ENCODE data around the gene PRDM11. TPM values are rescaled to one million over a fixed set of nuclear protein-coding genes. Genes with fewer than 3 reads are reported as not detected.

PRDM11 gene
- total RNA-seq, 2 experiments from 2014 or later = 0.61 to 0.94 TPM

DNA sequence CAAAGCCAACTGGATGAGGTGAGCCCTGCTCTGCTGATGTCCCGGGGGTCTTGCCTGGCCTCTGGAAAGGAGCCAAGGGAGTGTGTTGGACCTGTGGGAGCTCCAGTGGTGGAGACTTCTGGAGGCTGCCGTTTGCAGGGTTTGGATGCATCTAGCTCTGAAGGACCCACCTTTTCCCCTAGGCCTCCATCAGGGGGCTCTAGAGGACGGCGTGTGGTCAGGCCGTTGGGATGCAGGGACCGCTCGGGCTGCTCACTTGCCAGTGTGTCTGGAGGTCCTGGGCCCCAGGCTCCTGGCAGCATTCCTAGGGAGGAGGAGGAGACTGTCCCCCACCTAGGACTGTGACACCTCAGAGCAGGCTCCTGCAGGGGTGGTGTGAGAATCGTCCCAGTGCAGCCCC lies 58.3 kb downstream of the PRDM11 start:
- H3K36me3 Mint-ChIP-seq (ENCODE audit: low read depth) = peaks cover 7% of the 10 kb centered on the region
- no peaks in the 10 kb centered on the region for H3K9me3 Mint-ChIP-seq (ENCODE audit: low read depth)
- DNase-seq (no peak), ATAC-seq (no peak)
- CTCF ChIA-PET = no interaction called here
- intact Hi-C loops (cut with DNase I, micrococcal nuclease) = no loop called here
- no peak overlapping the region for H3K4me3 Mint-ChIP-seq
- no peaks in the 10 kb centered on the region for H3K27me3 Mint-ChIP-seq
- H3K27ac Mint-ChIP-seq = no peak overlapping the region
- peaks cover 2% of the 10 kb centered on the region for H3K4me1 Mint-ChIP-seq
- POLR2A ChIA-PET = no interaction called here

DNA sequence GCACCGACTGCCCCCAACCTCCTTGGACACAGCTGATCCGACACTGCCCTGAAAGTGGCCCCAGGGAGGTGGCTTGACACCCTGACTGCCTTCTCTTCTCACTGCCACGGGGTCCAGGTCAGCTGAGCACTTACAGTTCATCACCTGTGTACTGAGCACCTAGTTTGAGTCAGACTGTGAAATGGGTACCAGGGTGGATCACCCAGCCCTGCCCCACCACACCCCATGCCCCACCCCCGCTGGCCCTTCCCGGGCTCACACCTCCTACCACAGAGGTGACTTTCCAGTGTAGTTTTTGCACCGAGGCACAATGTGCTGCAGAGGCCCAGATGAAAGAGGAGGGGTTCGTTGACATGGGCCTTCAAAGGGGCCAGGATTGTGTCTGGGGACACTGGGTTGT lies 59.5 kb downstream of the PRDM11 start:
- Mint-ChIP-seq H3K27ac (no peak overlapping the region), H3K36me3 (ENCODE audit: low read depth) (peaks cover 7% of the 10 kb centered on the region), H3K4me3 (no peak overlapping the region), H3K27me3 (no peaks in the 10 kb centered on the region), H3K4me1 (peaks cover 2% of the 10 kb centered on the region), H3K9me3 (ENCODE audit: low read depth) (no peaks in the 10 kb centered on the region)
- intact Hi-C loops (cut with DNase I, micrococcal nuclease) = no loop called here
- DNase-seq (no peak), ATAC-seq (no peak)
- ChIA-PET POLR2A (no interaction called here), CTCF (no interaction called here)

DNA sequence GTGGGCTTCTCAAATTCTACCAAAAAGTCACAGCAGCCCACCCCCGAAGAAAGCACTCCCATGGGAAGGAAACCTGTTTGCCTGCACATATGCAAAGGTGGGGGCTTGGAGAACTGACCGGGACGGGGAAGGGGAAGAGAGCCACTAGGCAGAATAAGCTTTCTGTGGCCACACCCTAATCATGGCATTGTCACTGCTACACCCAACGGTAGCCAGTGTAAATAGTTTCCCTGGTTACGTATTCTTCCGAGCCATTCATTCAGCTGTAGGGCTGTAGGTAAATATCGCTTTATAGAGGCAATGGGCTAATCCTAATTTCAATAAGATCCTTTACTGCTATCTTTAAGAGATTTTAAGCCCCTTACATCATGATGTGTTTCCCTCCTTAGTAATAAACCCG lies 61.7 kb downstream of the PRDM11 start:
- ATAC-seq (no peak), DNase-seq (no peak)
- ChIA-PET CTCF (no interaction called here), POLR2A (no interaction called here)
- Mint-ChIP-seq H3K9me3 (ENCODE audit: low read depth) (no peaks in the 10 kb centered on the region), H3K36me3 (ENCODE audit: low read depth) (peaks cover 5% of the 10 kb centered on the region), H3K27me3 (no peaks in the 10 kb centered on the region), H3K4me3 (no peak overlapping the region), H3K27ac (no peak overlapping the region), H3K4me1 (peaks cover 2% of the 10 kb centered on the region)
- intact Hi-C loops (cut with DNase I, micrococcal nuclease) = no loop called here

DNA sequence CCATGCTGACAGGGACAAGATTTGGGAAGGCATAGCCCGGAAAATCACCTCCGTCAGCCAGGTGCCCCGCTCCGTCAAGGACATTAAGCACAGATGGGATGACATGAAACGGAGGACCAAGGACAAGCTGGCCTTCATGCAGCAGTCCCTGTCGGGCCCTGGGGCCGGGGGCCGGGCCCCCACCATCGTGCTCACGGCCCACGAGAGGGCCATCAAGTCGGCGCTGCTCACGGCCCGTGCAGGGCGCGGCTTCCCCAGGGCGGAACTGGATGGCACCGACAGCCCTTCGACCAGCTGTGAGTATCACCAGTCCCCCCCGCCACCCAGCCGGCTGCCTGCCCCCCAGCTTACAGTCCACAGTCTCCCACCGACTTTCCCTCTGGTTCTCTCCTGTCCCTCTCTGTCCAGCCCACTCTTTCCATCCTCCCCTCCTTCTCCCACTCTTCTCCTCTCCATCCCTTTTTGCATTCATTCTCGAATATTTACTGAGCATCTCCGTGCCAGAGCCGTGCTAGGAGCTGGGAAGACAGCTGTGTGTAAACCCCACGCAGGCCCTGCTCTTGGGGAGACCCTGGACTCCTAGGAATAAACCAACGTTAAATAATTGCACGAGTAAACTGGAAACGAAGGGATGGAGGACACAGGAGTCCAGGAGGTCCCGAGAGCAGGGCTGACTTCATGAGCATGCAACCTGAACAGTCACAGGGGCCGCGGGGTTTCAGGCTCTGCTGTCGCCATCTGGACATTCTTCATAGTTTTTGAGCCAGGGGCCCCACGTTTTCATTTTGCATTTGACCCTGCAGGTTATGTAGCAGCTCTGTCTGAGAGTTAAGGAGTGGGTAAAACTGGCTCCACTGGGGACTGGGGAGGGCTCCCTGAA lies 62.8 kb downstream of the PRDM11 start:
- Mint-ChIP-seq H3K4me3 (no peak overlapping the region), H3K4me1 (peaks cover 2% of the 10 kb centered on the region), H3K9me3 (ENCODE audit: low read depth) (no peaks in the 10 kb centered on the region), H3K27ac (no peak overlapping the region), H3K36me3 (ENCODE audit: low read depth) (peaks cover 3% of the 10 kb centered on the region), H3K27me3 (no peaks in the 10 kb centered on the region)
- ChIA-PET CTCF (interaction anchor here (0.7 kb wide), 1 partner anchor 111 kb away, joined by 3 read pairs; no protein-coding TSS in a partner anchor), POLR2A (no interaction called here)
- no peak for DNase-seq
- no peak for ATAC-seq
- intact Hi-C loops (cut with DNase I, micrococcal nuclease) = no loop called here

DNA sequence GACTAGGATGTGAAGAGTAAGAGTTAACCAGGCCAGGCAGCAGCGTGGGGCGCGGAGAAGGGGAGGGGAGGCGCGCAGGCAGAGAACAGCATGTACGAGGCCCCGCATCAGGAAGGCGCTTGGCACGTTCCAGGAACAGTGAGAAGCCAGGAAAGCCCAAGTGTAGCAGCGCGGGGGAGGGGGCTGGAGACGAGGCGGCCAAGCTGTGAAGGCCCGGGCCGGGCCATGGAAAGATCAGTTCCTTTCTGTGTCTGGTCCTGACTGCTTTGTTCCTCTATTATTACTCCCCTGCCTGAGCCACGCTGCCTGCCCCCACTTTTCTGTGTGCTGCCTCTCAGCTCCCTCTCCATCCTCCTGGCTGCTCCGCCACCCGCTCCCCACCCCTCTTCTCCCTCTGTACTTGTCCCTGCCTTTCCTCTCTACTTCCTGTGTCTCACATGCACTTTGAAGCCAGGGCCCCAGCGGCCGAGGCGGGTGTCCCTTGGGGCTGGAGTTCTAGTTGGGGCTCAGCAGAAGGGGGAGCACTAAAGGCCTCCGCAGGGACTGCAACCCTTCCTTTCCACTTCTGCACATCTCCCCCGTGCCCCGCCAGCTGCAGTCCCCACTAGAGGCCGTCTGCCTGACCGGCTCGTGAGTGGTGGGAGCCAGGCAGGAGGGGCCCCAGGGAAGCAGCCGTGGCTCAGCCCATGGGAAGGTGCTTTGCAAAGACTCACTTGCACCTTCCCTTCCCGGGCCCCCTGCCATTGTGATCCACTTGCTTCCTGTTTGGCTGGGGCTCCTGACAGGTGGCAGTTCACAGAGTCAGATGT lies 63.7 kb downstream of the PRDM11 start:
- ChIA-PET CTCF (interaction anchor here (0.6 to 0.7 kb wide), 2 partner anchors 112 to 139 kb away, joined by 3 to 5 read pairs; no protein-coding TSS in a partner anchor), POLR2A (no interaction called here)
- intact Hi-C loops (cut with DNase I, micrococcal nuclease) = no loop called here
- peaks cover 3% of the 10 kb centered on the region for H3K36me3 Mint-ChIP-seq (ENCODE audit: low read depth)
- no peak overlapping the region for H3K4me3 Mint-ChIP-seq
- H3K4me1 Mint-ChIP-seq = peaks cover 2% of the 10 kb centered on the region
- no peak for ATAC-seq
- no peak for DNase-seq
- H3K9me3 Mint-ChIP-seq (ENCODE audit: low read depth) = no peaks in the 10 kb centered on the region
- H3K27me3 Mint-ChIP-seq = no peaks in the 10 kb centered on the region
- H3K27ac Mint-ChIP-seq = no peak overlapping the region

DNA sequence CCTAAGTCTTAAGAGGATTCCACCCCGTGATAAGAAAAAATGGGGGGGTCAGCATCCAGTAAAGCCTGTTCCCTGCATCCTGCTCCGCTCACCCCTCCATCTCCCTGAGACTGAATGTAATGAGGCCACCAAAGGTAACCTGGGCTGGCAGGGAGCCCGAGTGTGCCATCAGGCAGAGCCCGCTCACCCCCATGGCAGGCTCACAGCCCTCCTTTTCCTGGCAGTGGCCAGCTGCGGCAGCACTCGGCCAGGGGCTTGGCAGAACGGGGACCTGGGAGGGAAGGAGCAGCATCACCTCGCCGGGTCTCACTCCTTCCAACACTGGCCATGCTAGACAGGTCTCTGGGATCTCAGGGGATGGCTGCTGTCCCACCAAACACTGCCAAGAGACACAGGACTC lies 64.4 kb downstream of the PRDM11 start:
- ChIA-PET POLR2A (no interaction called here), CTCF (interaction anchor here (0.6 kb wide), 1 partner anchor 138 kb away, joined by 5 read pairs; no protein-coding TSS in a partner anchor)
- intact Hi-C loops (cut with DNase I, micrococcal nuclease) = no loop called here
- Mint-ChIP-seq H3K4me3 (no peak overlapping the region), H3K27ac (no peak overlapping the region), H3K27me3 (no peaks in the 10 kb centered on the region), H3K4me1 (peaks cover 2% of the 10 kb centered on the region), H3K9me3 (ENCODE audit: low read depth) (no peaks in the 10 kb centered on the region), H3K36me3 (ENCODE audit: low read depth) (peaks cover 3% of the 10 kb centered on the region)
- DNase-seq = no peak
- no peak for ATAC-seq

DNA sequence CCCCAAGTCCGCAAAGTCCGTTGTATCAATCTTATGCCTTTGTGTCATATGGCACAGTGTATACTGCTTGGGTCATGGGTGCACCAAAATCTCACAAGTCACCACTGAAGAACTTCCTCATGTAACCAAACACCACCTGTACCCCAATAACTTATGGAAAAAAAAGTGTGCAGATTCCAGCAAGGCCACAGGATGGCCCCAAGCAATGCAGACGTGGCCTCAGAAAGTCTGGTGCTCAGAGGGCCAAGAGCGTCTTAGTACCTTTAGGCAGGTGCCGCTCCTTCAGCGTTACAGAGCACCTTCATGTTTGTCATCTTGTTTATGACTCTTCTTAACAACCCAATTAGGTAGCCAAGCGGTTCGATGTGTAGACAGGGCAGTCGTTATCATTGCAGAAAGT lies 65.3 kb downstream of the PRDM11 start:
- ChIA-PET CTCF (no interaction called here), POLR2A (no interaction called here)
- Mint-ChIP-seq H3K4me1 (peaks cover 2% of the 10 kb centered on the region), H3K27ac (no peak overlapping the region), H3K27me3 (no peaks in the 10 kb centered on the region), H3K9me3 (ENCODE audit: low read depth) (no peaks in the 10 kb centered on the region), H3K36me3 (ENCODE audit: low read depth) (peaks cover 3% of the 10 kb centered on the region), H3K4me3 (no peak overlapping the region)
- no peak for DNase-seq
- ATAC-seq = no peak
- intact Hi-C loops (cut with DNase I, micrococcal nuclease) = no loop called here

DNA sequence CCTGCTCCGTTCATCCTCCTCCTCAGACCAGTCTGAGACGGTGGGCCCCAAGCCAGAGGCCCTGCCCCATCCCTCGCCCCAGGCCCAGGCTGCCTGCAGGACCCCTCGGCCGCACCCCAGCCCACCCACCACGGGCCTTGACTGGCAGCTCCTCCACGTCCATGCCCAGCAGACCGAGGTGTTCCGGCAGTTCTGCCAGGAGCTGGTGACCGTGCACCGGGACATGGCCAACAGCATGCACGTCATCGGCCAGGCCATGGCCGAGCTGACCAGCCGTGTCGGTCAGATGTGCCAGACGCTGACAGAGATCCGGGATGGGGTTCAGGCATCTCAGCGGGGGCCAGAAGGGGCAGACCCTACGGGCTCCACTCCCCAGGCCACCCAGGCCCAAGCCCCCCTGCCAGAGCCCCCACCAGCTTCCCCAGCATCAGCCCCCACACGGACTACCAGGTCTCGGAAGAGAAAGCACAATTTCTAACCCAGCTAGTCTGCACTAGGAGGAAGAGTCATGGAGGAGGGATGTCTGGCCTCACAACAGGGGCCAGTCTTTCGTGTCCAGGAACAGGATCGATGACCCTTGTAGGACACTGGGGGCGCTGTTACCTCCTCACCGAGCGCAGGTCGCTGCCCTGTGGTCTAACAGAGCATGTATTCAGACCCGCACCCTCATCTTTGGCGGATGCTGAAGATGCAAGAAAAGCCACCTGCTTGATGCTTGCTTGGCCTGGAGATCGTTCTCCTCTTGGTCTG lies 66.3 kb downstream of the PRDM11 start:
- H3K27ac Mint-ChIP-seq = no peak overlapping the region

DNA sequence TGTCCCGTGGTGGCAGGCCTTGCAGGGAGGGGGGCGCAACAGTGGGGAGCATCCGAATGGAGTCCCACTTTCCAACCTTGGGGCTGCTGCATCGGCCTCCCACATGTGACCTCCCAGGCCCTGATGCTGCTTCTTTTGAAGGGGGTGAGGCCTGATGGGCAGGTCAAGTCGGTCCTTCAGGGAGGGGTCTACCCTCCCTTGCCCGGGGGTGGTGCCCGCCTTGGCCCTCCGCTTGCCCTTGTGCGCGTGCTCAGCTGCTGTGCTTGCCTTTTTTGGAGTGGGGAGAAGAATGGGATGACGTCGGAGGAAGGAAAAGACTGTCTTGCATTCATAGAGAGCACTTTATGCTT lies 66.9 kb downstream of the PRDM11 start:
- no peak for DNase-seq
- no peaks in the 10 kb centered on the region for H3K27me3 Mint-ChIP-seq
- intact Hi-C loops (cut with DNase I, micrococcal nuclease) = no loop called here
- no peaks in the 10 kb centered on the region for H3K9me3 Mint-ChIP-seq (ENCODE audit: low read depth)
- H3K36me3 Mint-ChIP-seq (ENCODE audit: low read depth) = peaks cover 3% of the 10 kb centered on the region
- POLR2A ChIA-PET = no interaction called here
- H3K4me3 Mint-ChIP-seq = no peak overlapping the region
- no peak for ATAC-seq
- peaks cover 2% of the 10 kb centered on the region for H3K4me1 Mint-ChIP-seq
- no peak overlapping the region for H3K27ac Mint-ChIP-seq
- CTCF ChIA-PET = no interaction called here

More for the DNA sequence above, 66.3 kb downstream of the PRDM11 start:
- H3K36me3 Mint-ChIP-seq (ENCODE audit: low read depth) = peaks cover 3% of the 10 kb centered on the region
- H3K4me3 Mint-ChIP-seq = no peak overlapping the region
- ChIA-PET CTCF (no interaction called here), POLR2A (no interaction called here)
- no peaks in the 10 kb centered on the region for H3K27me3 Mint-ChIP-seq
- no peak for ATAC-seq
- no peaks in the 10 kb centered on the region for H3K9me3 Mint-ChIP-seq (ENCODE audit: low read depth)
- H3K4me1 Mint-ChIP-seq = peaks cover 2% of the 10 kb centered on the region
- intact Hi-C loops (cut with DNase I, micrococcal nuclease) = no loop called here
- no peak for DNase-seq

DNA sequence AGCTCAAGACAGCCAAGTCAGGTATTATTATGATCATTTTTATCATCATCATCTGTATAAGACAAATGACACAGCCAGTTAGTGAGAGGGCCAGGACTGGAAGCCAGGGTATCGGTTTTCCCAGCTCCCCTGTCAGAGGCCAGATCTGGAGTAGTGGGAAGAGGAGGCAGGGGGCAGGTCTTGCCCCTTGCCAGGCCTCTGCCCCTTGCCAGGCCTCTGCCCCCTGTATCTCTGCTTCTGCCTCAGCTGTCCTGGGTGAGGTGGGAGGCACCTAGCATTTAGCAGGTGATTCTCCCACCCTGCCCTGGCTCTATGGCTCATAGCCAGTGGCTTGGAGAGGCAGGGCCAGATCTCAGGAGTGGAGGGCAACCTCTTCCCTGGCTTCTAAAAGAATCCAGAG lies 67.3 kb downstream of the PRDM11 start:
- ChIA-PET POLR2A (no interaction called here), CTCF (no interaction called here)
- H3K27ac Mint-ChIP-seq = no peak overlapping the region
- no peak overlapping the region for H3K4me3 Mint-ChIP-seq
- ATAC-seq = no peak
- H3K27me3 Mint-ChIP-seq = no peaks in the 10 kb centered on the region
- no peaks in the 10 kb centered on the region for H3K9me3 Mint-ChIP-seq (ENCODE audit: low read depth)
- intact Hi-C loops (cut with DNase I, micrococcal nuclease) = no loop called here
- DNase-seq = no peak
- peaks cover 2% of the 10 kb centered on the region for H3K4me1 Mint-ChIP-seq
- H3K36me3 Mint-ChIP-seq (ENCODE audit: low read depth) = peaks cover 3% of the 10 kb centered on the region

DNA sequence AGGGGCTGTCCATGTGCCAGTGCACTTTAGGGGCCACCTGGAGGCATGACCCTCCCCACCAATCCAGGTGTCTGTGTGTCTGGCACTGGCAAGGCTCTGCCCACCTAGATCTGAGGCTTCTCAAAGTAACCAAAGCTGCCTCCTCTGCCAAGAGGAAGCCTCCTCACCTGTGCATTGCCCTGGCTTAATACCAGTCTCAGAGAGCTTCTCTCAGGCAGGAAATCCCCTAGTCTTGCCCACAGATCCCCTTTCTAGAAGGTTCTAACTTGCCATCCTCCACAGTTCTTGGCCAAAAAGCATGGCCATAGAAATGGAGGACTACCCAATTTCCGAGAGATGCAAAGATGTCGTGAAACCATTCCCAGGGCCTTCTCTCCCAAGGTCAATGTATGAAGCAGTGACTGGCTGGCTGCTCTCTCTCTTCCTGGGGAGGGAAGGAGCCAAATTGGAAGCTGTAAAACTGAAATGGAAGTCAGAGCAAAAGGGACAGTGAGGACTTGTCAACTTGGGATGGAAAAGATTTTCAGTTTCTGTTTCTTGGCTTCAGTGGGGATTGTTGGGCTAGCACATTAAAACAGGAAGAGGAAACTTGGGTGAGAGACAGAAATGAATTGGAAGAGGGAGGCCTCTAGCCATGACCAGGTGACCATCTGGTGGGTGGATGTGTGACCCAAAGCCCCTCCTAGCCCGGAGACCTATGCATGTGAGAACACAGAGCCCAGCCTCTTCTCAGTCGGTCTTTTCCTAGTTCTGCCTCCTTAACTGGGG lies 68.8 kb downstream of the PRDM11 start:
- Mint-ChIP-seq H3K4me3 (no peak overlapping the region), H3K27me3 (no peaks in the 10 kb centered on the region), H3K27ac (no peak overlapping the region), H3K9me3 (ENCODE audit: low read depth) (no peaks in the 10 kb centered on the region), H3K36me3 (ENCODE audit: low read depth) (peaks cover 3% of the 10 kb centered on the region), H3K4me1 (no peaks in the 10 kb centered on the region)
- DNase-seq = no peak
- CTCF ChIA-PET = interaction anchor here (0.6 to 0.7 kb wide), 2 partner anchors 31 to 135 kb away, joined by 3 read pairs; no protein-coding TSS in a partner anchor
- intact Hi-C loops (cut with DNase I, micrococcal nuclease) = no loop called here
- POLR2A ChIA-PET = no interaction called here
- ATAC-seq = no peak
